Glutamatergic neuron (in vitro differentiated cells): ENCODE measurements around the gene TTN. TPM values are rescaled to one million over a fixed set of nuclear protein-coding genes. Genes with fewer than 3 reads are reported as not detected.

Source experiments
- DNase-seq: peaks from one replicate; pipeline ENCODE4 v3.0.0; 2022
- H3K27ac Mint-ChIP-seq: one replicate; pipeline ENCODE4 v1.8.0; 2020; ENCODE audit warnings: mild to moderate bottlenecking, mixed read lengths, inconsistent platforms; ENCODE audit not compliant: unreplicated experiment
- H3K27me3 Mint-ChIP-seq: one replicate; pipeline ENCODE4 v1.8.0; 2020; ENCODE audit warnings: mild to moderate bottlenecking, moderate library complexity, mixed read lengths, inconsistent platforms; ENCODE audit not compliant: unreplicated experiment
- H3K36me3 Mint-ChIP-seq: one replicate; pipeline ENCODE4 v1.8.0; 2020; ENCODE audit warnings: mild to moderate bottlenecking, mixed read lengths, inconsistent platforms; ENCODE audit not compliant: unreplicated experiment
- H3K4me1 Mint-ChIP-seq: one replicate; pipeline ENCODE4 v1.8.0; 2020; ENCODE audit warnings: mild to moderate bottlenecking, low read depth, mixed read lengths, inconsistent platforms; ENCODE audit not compliant: unreplicated experiment
- H3K4me3 Mint-ChIP-seq: one replicate; pipeline ENCODE4 v1.8.0; 2020; ENCODE audit warnings: mild to moderate bottlenecking, mixed read lengths, inconsistent platforms; ENCODE audit not compliant: unreplicated experiment
- H3K9me3 Mint-ChIP-seq: one replicate; pipeline ENCODE4 v1.8.0; 2020; ENCODE audit warnings: mild to moderate bottlenecking, moderate library complexity, mixed read lengths, inconsistent platforms; ENCODE audit not compliant: unreplicated experiment
- CTCF ChIP-seq: fragments of 200-600 bp; sonication (generic); IDR thresholded peaks from one replicate; pipeline ENCODE4 v1.5.0; 2021; ENCODE audit not compliant: partially characterized antibody, unreplicated experiment
- total RNA-seq: library from RNA; stranded (reverse); fragmentation: NEBNext Ultra II Directional; extraction: Animal tissue kit (Norgen Biotek cat#: 25700); gene quantifications from one replicate; pipeline ENCODE4 v1.2.1, GENCODE V29; 2021; ENCODE audit not compliant: unreplicated experiment

The TTN gene
- total RNA-seq, 1 donor from 2014 or later = 0.34 TPM

- peaks cover 8% of the 10 kb centered on the region for H3K36me3 Mint-ChIP-seq
- H3K9me3 Mint-ChIP-seq = no peaks in the 10 kb centered on the region
- H3K4me1 Mint-ChIP-seq = peaks cover 6% of the 10 kb centered on the region
- TF ChIP-seq CTCF = no peak
- H3K4me3 Mint-ChIP-seq = no peak overlapping the region
- H3K27ac Mint-ChIP-seq = no peak overlapping the region
- no peak for DNase-seq
- H3K27me3 Mint-ChIP-seq = peaks cover 1% of the 10 kb centered on the region
These were observed 38.6 kb upstream of the TTN start for GRCh38 chr2:178845566-178846457.

GRCh38 chr2:178844701-178845100, 37.5 kb upstream of the TTN start:
- no peak for TF ChIP-seq CTCF
- peaks cover 6% of the 10 kb centered on the region for H3K4me1 Mint-ChIP-seq
- no peak for DNase-seq
- H3K9me3 Mint-ChIP-seq = no peaks in the 10 kb centered on the region
- peaks cover 1% of the 10 kb centered on the region for H3K27me3 Mint-ChIP-seq
- peaks cover 8% of the 10 kb centered on the region for H3K36me3 Mint-ChIP-seq
- H3K27ac Mint-ChIP-seq = no peak overlapping the region
- no peak overlapping the region for H3K4me3 Mint-ChIP-seq

DNA sequence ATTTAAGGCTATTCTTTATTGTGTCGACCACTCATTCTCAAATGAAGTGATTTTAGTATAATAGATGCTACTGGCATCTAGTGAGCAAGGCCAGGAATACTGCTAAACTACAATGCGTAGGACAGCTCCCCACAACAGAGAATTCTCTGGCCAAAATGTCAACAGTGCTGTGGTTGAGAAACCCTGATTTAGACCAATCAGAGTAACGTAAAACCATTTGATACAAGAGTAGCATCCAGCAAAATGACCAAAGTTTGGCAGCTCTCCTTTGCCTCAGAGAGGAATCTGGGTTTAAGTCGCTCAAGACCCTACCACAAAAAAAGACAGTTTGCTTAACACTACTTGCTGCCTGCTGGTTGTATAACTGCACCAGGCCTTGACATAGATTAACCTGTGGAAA, 37.0 kb upstream of the TTN start:
- no peak for TF ChIP-seq CTCF
- H3K36me3 Mint-ChIP-seq = peaks cover 8% of the 10 kb centered on the region
- no peaks in the 10 kb centered on the region for H3K9me3 Mint-ChIP-seq
- H3K4me1 Mint-ChIP-seq = peaks cover 6% of the 10 kb centered on the region
- peaks cover 1% of the 10 kb centered on the region for H3K27me3 Mint-ChIP-seq
- H3K4me3 Mint-ChIP-seq = no peak overlapping the region
- no peak overlapping the region for H3K27ac Mint-ChIP-seq
- DNase-seq = no peak

DNA sequence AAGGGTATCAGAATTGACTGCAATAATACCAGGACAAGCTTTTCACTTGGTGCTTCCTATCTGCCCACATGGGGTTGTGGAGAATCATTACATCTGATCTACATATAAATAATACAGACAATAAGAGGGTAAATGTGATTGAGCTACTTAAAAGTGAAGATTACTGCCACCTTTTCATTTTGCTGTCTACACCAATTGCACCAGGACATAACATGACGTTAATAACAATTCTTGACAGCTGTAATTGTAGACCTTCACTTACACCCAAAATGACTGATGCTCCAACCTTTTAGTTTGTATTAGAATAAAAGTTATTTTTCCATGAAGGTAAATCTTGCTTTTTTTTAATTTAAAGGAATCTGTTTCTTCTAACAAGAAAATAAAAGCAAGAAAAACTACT, 36.5 kb upstream of the TTN start:
- Mint-ChIP-seq H3K36me3 (peaks cover 8% of the 10 kb centered on the region), H3K4me1 (peaks cover 6% of the 10 kb centered on the region), H3K9me3 (no peaks in the 10 kb centered on the region), H3K27me3 (peaks cover 1% of the 10 kb centered on the region), H3K4me3 (no peak overlapping the region), H3K27ac (no peak overlapping the region)
- no peak for TF ChIP-seq CTCF
- no peak for DNase-seq

DNA sequence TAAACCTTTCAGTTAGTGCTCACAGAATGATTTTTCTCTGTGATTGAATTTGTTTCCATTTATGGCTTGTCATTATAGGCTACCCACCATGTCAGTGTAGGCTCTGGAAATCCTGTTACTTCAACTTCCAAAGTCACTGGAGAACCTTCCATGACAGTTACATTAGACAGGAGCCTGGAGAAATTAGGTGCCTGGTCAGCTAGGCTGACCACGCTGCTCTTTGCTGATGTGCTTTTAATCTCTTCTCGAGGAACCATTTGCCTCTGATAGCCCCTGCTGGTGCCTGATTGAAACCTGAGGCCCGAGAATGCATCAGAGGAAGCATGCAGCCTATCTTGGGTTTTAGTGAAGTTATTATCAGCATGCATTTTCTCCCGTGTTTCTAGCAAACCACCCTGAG, 29.6 kb upstream of the TTN start:
- H3K4me1 Mint-ChIP-seq = peaks cover 2% of the 10 kb centered on the region
- no peak overlapping the region for H3K27ac Mint-ChIP-seq
- no peak overlapping the region for H3K4me3 Mint-ChIP-seq
- no peak for DNase-seq
- no peak for TF ChIP-seq CTCF
- H3K36me3 Mint-ChIP-seq = no peaks in the 10 kb centered on the region
- no peaks in the 10 kb centered on the region for H3K27me3 Mint-ChIP-seq
- H3K9me3 Mint-ChIP-seq = no peaks in the 10 kb centered on the region
